ENCODE measurements around the gene DRICH1.

- TF ChIP-seq POLR2AphosphoS5 (IDR thresholded peaks at IDR 0.05) (no peak), POLR2A (IDR thresholded peaks at IDR 0.05; ENCODE audit: low read depth) (no peak), EP300 (IDR thresholded peaks at IDR 0.05) (no peak)
- TF ChIP-seq, protein P1, sequence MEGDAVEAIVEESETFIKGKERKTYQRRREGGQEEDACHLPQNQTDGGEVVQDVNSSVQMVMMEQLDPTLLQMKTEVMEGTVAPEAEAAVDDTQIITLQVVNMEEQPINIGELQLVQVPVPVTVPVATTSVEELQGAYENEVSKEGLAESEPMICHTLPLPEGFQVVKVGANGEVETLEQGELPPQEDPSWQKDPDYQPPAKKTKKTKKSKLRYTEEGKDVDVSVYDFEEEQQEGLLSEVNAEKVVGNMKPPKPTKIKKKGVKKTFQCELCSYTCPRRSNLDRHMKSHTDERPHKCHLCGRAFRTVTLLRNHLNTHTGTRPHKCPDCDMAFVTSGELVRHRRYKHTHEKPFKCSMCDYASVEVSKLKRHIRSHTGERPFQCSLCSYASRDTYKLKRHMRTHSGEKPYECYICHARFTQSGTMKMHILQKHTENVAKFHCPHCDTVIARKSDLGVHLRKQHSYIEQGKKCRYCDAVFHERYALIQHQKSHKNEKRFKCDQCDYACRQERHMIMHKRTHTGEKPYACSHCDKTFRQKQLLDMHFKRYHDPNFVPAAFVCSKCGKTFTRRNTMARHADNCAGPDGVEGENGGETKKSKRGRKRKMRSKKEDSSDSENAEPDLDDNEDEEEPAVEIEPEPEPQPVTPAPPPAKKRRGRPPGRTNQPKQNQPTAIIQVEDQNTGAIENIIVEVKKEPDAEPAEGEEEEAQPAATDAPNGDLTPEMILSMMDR (IDR thresholded peaks at IDR 0.05): no peak
Measured at GRCh38 chr22:23579870-23580575, 52.1 kb downstream of the DRICH1 start, which contains the start of gene IGLL1.
